DOHH2 (cell line): ENCODE data around the gene TRIM9.

Experiments
- CTCF ChIP-seq: fragments of 200-600 bp; sonication (generic); IDR thresholded peaks from one replicate; pipeline ENCODE4 v1.5.1; 2014; ENCODE audit warnings: antibody characterized with exemption, mild to moderate bottlenecking, low read depth, low read length; ENCODE audit not compliant: poor library complexity, severe bottlenecking
- EZH2phosphoT487 ChIP-seq: fragments of 200-600 bp; sonication (generic); IDR thresholded peaks from 2 replicates; pipeline ENCODE4 v1.6.1; 2017; ENCODE audit warnings: borderline replicate concordance, mild to moderate bottlenecking, antibody characterized with exemption, low read length, moderate library complexity, mixed read lengths

- no peak for TF ChIP-seq CTCF
- TF ChIP-seq EZH2phosphoT487, result no peak
These were observed 80.8 kb downstream of the TRIM9 start for GRCh38 chr14:51014086-51014485.
